HG02623 (cell line): ENCODE results near the gene RNF41.
"Not testable (repeated sequence)": the region's sequence is repeated elsewhere in the genome, so short reads cannot be mapped to it uniquely, and the experiment has no call there.

ENCODE experiments used
- ATAC-seq: cut with Tn5 transposase; IDR thresholded peaks from one replicate; pipeline ENCODE4 v1.9.1; 2021; ENCODE audit warnings: moderate library complexity; ENCODE audit not compliant: unreplicated experiment

The RNF41 gene

DNA sequence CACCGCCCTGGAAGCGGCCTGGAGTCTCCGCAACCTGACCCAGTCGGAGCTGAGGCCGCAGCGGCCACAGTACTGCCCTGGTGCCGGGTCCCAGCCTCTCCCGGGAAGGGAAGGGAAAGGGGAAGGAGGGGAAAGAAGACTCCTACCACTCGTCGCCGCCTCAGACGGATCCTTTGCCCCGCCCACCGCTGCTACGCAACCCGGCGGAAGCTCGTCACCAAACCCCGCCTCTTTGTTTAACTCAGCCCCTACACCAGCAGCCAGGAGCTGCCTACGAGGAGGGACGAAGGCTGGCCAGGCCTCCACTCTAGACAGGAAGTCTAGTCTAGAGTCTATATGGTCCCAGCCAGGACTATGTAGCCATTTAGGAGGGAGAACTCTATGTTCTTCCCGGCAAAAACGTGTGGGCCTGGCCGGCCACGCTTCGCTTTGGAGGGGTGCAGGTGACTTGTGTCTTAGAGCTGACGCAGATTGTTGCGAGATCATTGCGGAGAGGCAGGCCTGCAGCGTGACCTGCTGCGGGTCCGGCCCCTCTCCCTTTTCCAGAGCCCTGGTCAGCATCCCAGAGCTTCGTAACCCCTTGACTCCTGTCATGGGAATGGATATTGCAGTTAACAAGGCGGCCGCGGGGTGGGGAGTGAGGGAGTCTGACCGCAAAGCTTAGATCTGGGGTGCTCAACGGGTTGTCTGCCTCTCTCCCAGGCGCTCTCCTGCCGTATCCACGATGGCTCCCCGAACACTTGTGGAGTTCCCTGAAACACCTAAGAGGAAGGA is at the start of gene RNF41:
Gene RNF41, minus strand, starts transcription at position 166 of the 774 bp plus-strand sequence. CDS start 7,875 bp downstream, outside the sequence.
- peak; percentile 77 for ATAC-seq

- no peak for ATAC-seq
These were observed 49.3 kb upstream of the RNF41 start for GRCh38 chr12:56271031-56271430.

GRCh38 chr12:56267443-56268071 is 45.8 kb upstream of the RNF41 start:
- peak; percentile 9 for ATAC-seq

DNA sequence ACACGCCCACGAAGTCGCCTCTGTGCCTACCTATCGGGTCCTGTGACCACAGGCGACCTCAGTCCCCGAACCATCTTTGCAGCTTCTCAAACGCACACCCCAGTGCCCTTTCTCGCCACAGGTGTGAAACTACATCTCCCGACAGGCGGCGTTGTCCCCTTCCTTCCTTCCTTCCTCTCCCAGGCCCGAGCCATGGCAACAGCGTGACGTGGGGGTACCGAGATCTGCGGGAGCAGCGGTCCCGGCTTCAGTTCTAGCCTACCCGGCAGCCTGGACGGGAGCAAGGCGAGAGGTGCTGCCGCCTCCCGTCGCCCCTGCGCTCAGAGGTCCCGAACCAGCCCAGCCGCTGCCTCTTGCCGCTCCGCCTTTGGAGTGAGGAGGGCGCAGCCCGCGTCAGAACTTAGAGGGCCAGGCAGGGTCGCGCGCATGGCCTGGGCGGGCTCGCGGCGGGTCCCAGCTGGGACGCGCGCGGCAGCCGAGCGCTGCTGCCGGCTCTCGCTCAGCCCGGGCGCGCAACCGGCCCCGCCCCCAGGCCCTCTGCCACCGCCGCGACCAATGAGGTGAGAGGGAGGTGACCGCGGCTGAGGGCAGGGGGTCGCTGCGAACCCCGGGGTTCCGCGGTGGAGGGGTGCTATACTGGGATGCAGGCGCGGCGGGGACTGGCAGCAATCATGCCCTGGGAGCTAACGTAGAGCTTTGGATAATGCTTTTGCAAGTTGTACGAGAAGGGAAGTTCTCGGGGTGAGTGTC is 45.1 kb upstream of the RNF41 start, which contains the start of gene COQ10A:
Gene COQ10A, plus strand, starts transcription at position 250 of the 750 bp plus-strand sequence. Its CDS starts 177 bp downstream, at position 427.
- peak; percentile 86 for ATAC-seq

DNA sequence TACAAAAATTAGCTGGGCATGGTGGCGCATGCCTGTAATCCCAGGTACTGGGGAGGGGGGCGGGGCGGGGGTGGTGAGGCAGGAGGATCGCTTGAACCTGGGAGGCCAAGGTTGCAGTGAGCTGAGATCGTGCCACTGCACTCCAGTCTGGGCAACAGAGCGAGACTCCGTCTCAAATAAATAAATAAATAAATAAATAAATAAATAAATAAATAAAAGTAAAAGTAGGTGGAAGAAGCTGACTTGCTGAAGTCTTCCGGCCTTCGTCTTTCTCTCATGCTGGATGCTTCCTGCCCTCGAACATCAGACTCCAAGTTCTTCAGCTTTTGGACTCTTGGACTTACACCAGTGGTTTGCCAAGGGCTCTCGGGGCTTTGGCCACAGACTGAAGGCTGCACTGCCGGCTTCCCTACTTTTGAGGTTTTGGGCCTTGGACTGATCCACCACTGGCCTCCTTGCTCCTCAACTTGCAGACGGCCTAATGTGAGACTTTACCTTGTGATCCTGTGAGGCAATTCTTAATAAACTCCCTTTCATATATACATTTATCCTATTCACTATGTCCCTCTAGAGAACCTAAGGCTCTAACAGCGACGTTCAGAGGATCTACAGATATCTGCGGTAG is 44.5 kb upstream of the RNF41 start:
- not testable (repeated sequence) for ATAC-seq

DNA sequence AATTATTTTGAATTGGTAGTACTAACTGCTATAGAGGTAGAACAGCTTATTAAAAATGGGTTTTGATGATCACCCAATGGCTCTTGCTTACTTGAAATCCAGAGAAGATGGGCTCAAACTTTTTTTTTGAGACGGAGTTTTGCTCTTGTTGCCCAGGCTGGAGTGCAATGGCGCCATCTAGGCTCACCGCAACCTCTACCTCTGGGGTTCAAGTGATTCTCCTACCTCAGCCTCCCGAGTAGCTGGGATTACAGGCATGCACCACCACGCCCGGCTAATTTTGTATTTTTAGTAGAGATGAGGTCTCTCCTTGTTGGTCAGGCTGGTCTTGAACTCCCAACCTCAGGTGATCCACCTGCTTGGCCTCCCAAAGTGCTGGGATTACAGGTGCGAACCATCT is 41.2 kb upstream of the RNF41 start:
- ATAC-seq = not testable (repeated sequence)

DNA sequence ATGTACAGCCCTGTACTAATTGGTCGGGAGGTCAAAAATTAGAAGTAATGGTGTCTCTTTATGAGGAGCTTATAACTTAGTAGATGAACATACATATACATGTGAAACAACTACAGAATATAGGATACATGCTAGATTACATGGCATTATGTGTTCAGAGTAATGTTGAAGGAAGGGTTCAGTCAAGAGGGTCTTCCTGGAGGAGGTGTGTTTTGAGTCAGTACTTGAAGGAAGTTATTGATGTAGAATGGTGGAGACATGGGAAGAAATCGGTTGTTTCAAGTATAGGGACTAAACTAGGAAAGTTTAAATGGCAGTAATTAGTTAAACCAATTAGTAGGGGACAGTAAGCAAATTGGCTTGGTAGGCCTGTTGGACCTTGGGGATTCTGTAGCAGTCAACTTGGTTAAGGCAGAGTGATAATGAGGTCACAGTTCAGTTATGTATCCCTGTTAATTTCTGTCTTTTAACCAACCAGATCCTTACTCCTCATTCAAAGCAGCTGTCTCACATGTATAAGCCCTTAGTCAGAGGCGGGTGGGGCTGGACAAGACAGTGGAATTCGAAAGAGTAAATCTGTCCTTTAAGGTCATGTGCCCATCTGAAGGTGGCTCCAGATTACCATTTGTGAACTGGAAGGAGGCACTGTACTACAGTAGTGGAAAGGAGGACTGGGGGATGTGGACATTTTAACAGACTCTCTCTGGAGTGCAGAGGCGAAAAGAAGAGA is 39.9 kb upstream of the RNF41 start:
- ATAC-seq = no peak

DNA sequence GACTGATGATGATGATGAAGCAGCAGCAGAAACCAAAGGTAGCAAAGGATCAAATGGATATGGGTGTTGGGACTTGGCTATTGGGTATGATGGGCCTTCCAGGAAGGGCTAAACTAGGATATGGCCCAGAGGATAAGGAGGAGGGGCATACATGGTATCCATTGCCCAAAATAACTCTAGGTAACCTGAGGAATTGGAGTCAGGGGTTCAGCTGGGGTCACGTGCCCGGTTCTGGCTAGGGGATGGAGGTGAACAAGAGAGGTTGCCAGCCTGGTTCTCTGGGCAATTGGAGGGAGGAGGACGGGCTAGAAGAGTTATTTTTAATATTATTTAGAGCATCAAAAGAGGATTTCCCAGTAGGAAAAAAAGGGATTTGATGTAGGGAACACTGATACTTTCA is 39.2 kb upstream of the RNF41 start:
- ATAC-seq = no peak

DNA sequence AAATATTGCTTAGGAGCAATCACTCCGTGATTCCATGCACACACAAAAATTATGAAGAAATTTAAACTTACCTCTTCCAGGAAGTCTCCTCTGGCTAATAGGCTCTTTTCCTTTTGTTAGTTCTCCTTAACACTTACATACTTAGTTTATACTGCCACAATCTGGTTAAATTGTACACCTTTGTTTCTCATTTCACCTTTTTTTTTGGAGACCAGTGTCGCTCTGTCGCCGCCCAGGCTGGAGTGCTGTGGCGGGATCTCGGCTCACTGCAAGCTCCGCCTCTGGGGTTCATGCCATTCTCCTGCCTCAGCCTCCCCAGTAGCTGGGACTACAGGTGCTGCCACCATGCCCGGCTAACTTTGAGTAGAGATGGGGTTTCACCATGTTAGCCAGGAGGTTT is 38.7 kb upstream of the RNF41 start:
- no peak for ATAC-seq

GRCh38 chr12:56258820-56259183 is 37.1 kb upstream of the RNF41 start:
- no peak for ATAC-seq

- peak; percentile 83 for ATAC-seq
These were observed 36.5 kb upstream of the RNF41 start, which contains the start of gene ANKRD52 for GRCh38 chr12:56258068-56258819. Gene ANKRD52, minus strand, starts transcription at chr12:56258384. Its CDS starts 115 bp downstream, at chr12:56258269.

DNA sequence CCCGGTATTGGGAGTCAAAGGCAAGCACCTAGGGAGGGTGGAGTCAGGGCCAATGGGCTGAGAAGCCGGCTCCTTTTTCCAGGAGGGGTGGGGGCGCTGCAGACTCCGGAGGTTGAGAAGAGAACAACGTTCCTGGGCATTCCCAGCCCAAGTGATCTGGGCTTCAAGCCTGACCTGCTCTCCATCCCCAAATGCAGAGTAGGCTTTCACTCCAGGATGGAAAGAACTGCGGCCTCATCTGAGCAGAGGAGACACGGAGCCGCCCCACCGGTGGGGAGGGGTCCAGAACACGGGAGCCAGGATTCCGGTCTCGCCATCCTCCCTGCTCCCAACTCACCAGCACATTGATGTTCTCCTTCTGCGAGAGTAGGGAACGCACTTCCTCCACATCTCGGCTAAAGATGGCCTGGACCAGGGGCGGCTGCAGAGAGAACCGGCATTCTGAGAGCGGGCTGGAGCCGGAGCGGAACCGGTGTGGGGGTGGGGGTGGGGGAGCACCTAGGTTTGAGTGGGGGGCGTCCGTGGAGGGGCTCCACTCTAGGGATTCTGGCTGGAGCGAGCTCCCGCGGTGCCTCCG is 35.9 kb upstream of the RNF41 start:
- ATAC-seq = no peak

DNA sequence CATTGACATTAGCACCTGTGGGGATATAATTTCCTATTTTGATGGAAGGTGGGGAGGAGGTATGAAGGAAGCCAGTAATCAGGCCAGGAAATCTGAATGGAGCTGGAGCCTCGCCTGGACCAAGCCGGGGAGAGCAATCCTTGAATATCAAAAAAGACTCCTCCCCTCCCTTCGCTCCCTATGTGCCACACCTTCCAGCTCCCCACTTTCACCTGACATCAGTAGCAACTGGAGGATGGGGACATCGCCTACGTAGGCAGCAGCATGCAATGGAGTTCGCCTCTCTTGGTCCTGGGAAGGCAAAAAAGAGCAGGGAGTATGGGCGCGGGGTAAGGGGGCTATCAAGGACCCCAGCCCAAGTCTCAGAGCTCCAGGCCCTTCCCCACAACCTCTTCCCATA is 35.3 kb upstream of the RNF41 start:
- no peak for ATAC-seq

GRCh38 chr12:56256326-56256960 is 34.7 kb upstream of the RNF41 start:
- no peak for ATAC-seq

DNA sequence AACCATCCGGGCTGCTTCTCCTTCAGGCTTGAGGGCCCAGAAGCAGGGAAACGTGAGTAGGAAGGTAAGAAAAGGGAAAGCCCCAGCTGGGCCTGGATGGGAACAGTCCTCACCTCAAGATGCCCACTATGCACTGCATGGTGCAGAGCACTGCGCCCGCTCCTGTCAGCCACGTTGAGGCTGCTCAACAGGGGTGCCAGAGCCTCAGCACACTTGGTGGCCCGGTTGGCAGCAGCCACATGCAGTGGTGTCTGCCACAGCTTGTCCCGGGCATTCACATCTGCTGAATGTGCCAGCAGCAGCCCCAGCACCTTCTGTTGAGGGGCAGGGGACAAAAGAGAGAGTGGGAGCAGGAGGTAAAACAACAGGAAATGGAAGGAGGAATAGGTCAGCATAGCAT is 33.9 kb upstream of the RNF41 start:
- no peak for ATAC-seq

DNA sequence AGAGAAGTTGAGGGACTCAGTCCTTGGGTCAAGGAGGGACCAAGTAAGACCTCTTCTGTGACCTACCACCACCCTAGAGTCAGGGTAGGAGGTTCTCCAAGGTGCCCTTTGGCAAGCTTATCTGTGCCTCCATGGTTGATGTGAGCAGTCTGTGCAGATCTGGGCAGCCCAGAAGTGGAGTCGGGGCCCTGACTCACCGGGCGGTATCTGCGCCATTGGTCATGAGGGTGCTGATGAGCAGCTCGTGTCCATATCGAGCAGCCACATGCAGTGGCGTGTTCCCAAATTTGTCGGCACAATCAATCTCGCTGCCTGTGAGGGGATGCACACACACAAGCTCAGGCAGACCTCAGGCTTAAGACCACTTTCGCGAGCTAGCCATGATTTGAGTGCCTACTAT is 31.4 kb upstream of the RNF41 start:
- ATAC-seq = no peak

DNA sequence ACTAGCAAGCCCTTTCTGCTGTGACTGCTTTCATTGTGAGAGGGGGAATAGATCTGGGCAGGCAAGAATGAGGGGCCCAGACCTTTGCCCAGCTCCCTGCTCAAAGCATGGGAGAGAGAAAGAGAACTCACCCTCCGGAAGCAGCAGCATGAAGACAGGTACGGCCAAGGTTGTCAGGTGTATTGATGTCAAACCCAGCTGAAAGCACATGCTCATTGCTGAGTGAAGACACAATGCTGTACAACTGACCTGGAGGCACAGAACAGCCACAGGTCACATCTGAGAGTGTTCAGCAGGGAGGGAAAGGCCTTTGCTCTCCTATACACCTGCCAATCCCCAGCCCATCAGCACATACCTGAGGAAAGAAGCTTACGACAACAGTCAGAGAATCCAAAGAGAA is 30.9 kb upstream of the RNF41 start:
- ATAC-seq = no peak

- ATAC-seq = no peak
These were observed 27.0 kb upstream of the RNF41 start for GRCh38 chr12:56248711-56249110.

DNA sequence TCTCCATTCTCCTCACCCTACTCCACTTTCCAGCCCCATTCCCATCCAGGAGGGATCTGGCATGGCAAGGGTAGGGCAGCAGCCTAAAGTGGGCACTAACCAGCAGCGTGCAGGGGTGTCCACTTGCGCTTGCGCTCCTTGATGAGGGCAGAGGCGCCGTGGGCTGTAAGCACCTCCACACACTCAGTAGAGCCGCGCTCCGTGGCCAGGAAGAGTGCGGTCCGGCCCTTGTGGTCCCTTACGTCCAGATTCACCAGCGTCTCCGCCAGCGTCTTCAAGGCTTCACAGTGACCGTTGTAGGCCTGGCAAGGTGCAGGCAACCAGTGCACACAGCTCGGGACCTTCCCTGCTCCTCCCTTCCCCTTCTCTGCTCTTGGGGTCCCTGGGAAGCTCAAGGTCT is 26.2 kb upstream of the RNF41 start:
- no peak for ATAC-seq
